Lung (tissue), 12 donors: ENCODE results near the gene MYF5. TPM values are rescaled to one million over a fixed set of nuclear protein-coding genes. Genes with fewer than 3 reads are reported as not detected.

ENCODE experiments used
- ATAC-seq: fragments of 200-7000 bp; cut with Tn5 transposase; one replicate; pipeline ENCODE4 v1.9.1; 2020; ENCODE audit warnings: moderate number of reproducible peaks; ENCODE audit not compliant: insufficient read depth, low FRiP score
- DNase-seq, 3 donors: peaks; one replicate each; pipeline ENCODE4 v3.0.0-alpha.2; 2013 to 2017
- H3K27ac ChIP-seq, 2 donors: one replicate each; pipeline ENCODE4 v1.5.1; 2013; ENCODE audit warnings: mild to moderate bottlenecking in 2 of 2, moderate library complexity in 2 of 2, control low read depth in 1 of 2, inconsistent platforms in 1 of 2, low read depth in 1 of 2, low read length in 1 of 2
- H3K27me3 ChIP-seq, 3 donors: one replicate each; pipeline ENCODE4 v1.5.1; 2013; ENCODE audit warnings: low read length in 2 of 3; ENCODE audit not compliant: control insufficient read depth in 3 of 3, insufficient read depth in 3 of 3
- H3K36me3 ChIP-seq, 4 donors: one replicate each; pipeline ENCODE4 v1.5.1; 2013; ENCODE audit warnings: low read length in 4 of 4, mild to moderate bottlenecking in 1 of 4, moderate library complexity in 1 of 4; ENCODE audit not compliant: control insufficient read depth in 4 of 4, insufficient read depth in 4 of 4
- H3K4me1 ChIP-seq, 5 donors: one replicate each; pipeline ENCODE4 v1.5.1; 2013; ENCODE audit warnings: low read length in 5 of 5, mild to moderate bottlenecking in 2 of 5, moderate library complexity in 1 of 5; ENCODE audit not compliant: control insufficient read depth in 5 of 5, insufficient read depth in 5 of 5
- H3K4me3 ChIP-seq: one replicate; pipeline ENCODE4 v1.5.1; 2013; ENCODE audit warnings: mild to moderate bottlenecking, control low read depth, moderate library complexity
- H3K9ac ChIP-seq, 2 donors: one replicate each; pipeline ENCODE4 v1.5.1; 2013; ENCODE audit warnings: low read length in 2 of 2, control low read depth in 1 of 2; ENCODE audit not compliant: insufficient read depth in 1 of 2
- H3K9me3 ChIP-seq, 4 donors: one replicate each; pipeline ENCODE4 v1.5.1; 2013; ENCODE audit warnings: low read length in 3 of 4, mild to moderate bottlenecking in 1 of 4, moderate library complexity in 1 of 4; ENCODE audit not compliant: control insufficient read depth in 4 of 4, insufficient read depth in 3 of 4
- CTCF ChIP-seq: IDR thresholded peaks from 2 replicates; pipeline ENCODE4 v1.5.1; 2012; ENCODE audit warnings: mild to moderate bottlenecking; ENCODE audit errors: control extremely low read depth, extremely low read depth
- WGBS, 2 donors: extraction: QIAGEN DNeasy Blood & Tissue Kit; methylation state at CpG; one replicate each; pipeline ENCODE4 v1.1.7; 2013; 5-methylcytosine and 5-hydroxymethylcytosine counted together
- polyA plus RNA-seq, 2 donors: library from polyadenylated mRNA; stranded (reverse); fragments of 200-250 nt; gene quantifications; one replicate each; pipeline ENCODE4 v1.2.1, GENCODE V29; 2013
- total RNA-seq, 2 donors: library from RNA; depleted of rRNA in 1 of 2; stranded (reverse); fragments of >200 nt in 1 of 2; gene quantifications; one replicate each; pipeline ENCODE4 v1.2.1, GENCODE V29; 2014 to 2021
- donor health status: control.
- donor health status: control.
- donor health status: Bipolar disorder and iron deficiency.
- donor health status: healthy.
- donor health status: DM: yes; HTN: yes; CAD: no.

The MYF5 gene
- total and polyA plus RNA-seq, 4 donors: not detected

- WGBS, 2 donors: 50 to 62% methylated on average over 3 of the region's 3 CpGs
- Histone ChIP-seq H3K4me3 (no peak overlapping the region), H3K9me3 (peaks cover 0 to 10% (median 0%) of the 10 kb centered on the region in 4 donors), H3K4me1 (peaks cover 0 to 4% (median 0%) of the 10 kb centered on the region in 5 donors), H3K27me3 (peaks cover 0 to 24% (median 4%) of the 10 kb centered on the region in 3 donors), H3K36me3 (no peaks in the 10 kb centered on the region), H3K27ac (no peak overlapping the region), H3K9ac (no peak overlapping the region)
- no peak for TF ChIP-seq CTCF
- ATAC-seq (no peak), DNase-seq (no peak)
Measured at GRCh38 chr12:80721326-80721725, 4.6 kb downstream of the MYF5 start.

- DNase-seq: no peak
- WGBS, 2 donors: 68 to 71% methylated on average over 6 of the region's 6 CpGs
- Histone ChIP-seq H3K27me3 (no peaks in the 10 kb centered on the region), H3K9ac (no peak overlapping the region), H3K4me3 (no peak overlapping the region), H3K4me1 (no peaks in the 10 kb centered on the region), H3K9me3 (no peaks in the 10 kb centered on the region), H3K36me3 (no peaks in the 10 kb centered on the region), H3K27ac (no peak overlapping the region)
- no peak for TF ChIP-seq CTCF
- no peak for ATAC-seq
Measured at GRCh38 chr12:80745851-80746505, 29.3 kb downstream of the MYF5 start.

GRCh38 chr12:80747800-80748199 lies 31.1 kb downstream of the MYF5 start:
- WGBS, 2 donors: 78 to 87% methylated on average over 2 of the region's 2 CpGs

More at GRCh38 chr12:80747800-80748199, 31.1 kb downstream of the MYF5 start:
- Histone ChIP-seq H3K9ac (no peak overlapping the region), H3K27ac (no peak overlapping the region), H3K4me1 (no peaks in the 10 kb centered on the region), H3K4me3 (no peak overlapping the region), H3K27me3 (no peaks in the 10 kb centered on the region), H3K9me3 (no peaks in the 10 kb centered on the region), H3K36me3 (no peaks in the 10 kb centered on the region)
- DNase-seq (no peak), ATAC-seq (no peak)
- TF ChIP-seq CTCF: no peak
